Astrocyte (in vitro differentiated cells and primary cell): ENCODE results near the gene CPT1A. TPM values are rescaled to one million over a fixed set of nuclear protein-coding genes. Genes with fewer than 3 reads are reported as not detected.
A peak's percentile ranks its signal among the peaks of the same experiment; 100 is the strongest.

ENCODE experiments used
- DNase-seq: peaks from one replicate; pipeline ENCODE4 v3.0.0-alpha.2; 2010; ENCODE audit warnings: low read depth
- FAIRE-seq: peaks from 2 replicates; lab custom pipeline; 2011; peaks lifted over from hg19 to GRCh38; lab: Jason Lieb, UNC
- H2AFZ ChIP-seq: 2 replicates; pipeline ENCODE4 v1.6.0; 2012; ENCODE audit warnings: low read depth, low read length, inconsistent platforms
- H3K27ac ChIP-seq: 2 replicates; pipeline ENCODE4 v1.5.1; 2011; ENCODE audit warnings: low read depth, low read length, inconsistent platforms
- H3K27me3 ChIP-seq: 2 replicates; pipeline ENCODE4 v1.6.0; 2011; ENCODE audit warnings: low read length, inconsistent platforms; ENCODE audit not compliant: insufficient read depth
- H3K36me3 ChIP-seq: 2 replicates; pipeline ENCODE4 v1.5.1; 2011; ENCODE audit warnings: low read length, inconsistent platforms; ENCODE audit not compliant: insufficient read depth
- H3K4me1 ChIP-seq: 2 replicates; pipeline ENCODE4 v1.5.1; 2011; ENCODE audit warnings: low read length, inconsistent platforms; ENCODE audit not compliant: insufficient read depth
- H3K4me2 ChIP-seq: 2 replicates; pipeline ENCODE4 v1.6.0; 2012; ENCODE audit warnings: low read length, inconsistent platforms
- H3K4me3 ChIP-seq: 2 replicates; pipeline ENCODE4 v1.5.1; 2011; ENCODE audit warnings: low read depth, mild to moderate bottlenecking, low read length, inconsistent platforms; ENCODE audit not compliant: insufficient read depth
- H3K79me2 ChIP-seq: 2 replicates; pipeline ENCODE4 v1.6.0; 2012; ENCODE audit warnings: mild to moderate bottlenecking, low read length, inconsistent platforms; ENCODE audit not compliant: insufficient read depth
- H3K9ac ChIP-seq: 2 replicates; pipeline ENCODE4 v1.6.0; 2012; ENCODE audit warnings: mild to moderate bottlenecking, low read length, inconsistent platforms
- H3K9me3 ChIP-seq: 2 replicates; pipeline ENCODE4 v1.5.1; 2012; ENCODE audit warnings: low read depth, mild to moderate bottlenecking, low read length, inconsistent platforms; ENCODE audit not compliant: insufficient read depth
- H4K20me1 ChIP-seq: 2 replicates; pipeline ENCODE4 v1.6.0; 2012; ENCODE audit warnings: low read length, inconsistent platforms; ENCODE audit not compliant: insufficient read depth
- H3K27ac Mint-ChIP-seq: one replicate; pipeline ENCODE4 v1.8.0; 2021; ENCODE audit warnings: mild to moderate bottlenecking, mixed read lengths; ENCODE audit not compliant: unreplicated experiment
- H3K27me3 Mint-ChIP-seq: one replicate; pipeline ENCODE4 v1.8.0; 2021; ENCODE audit warnings: low read depth, mixed read lengths; ENCODE audit not compliant: unreplicated experiment
- H3K36me3 Mint-ChIP-seq: one replicate; pipeline ENCODE4 v1.8.0; 2021; ENCODE audit warnings: low read depth, mixed read lengths; ENCODE audit not compliant: unreplicated experiment
- H3K4me1 Mint-ChIP-seq: one replicate; pipeline ENCODE4 v1.8.0; 2021; ENCODE audit warnings: low read depth, mixed read lengths; ENCODE audit not compliant: unreplicated experiment
- H3K4me3 Mint-ChIP-seq: one replicate; pipeline ENCODE4 v1.8.0; 2021; ENCODE audit warnings: mild to moderate bottlenecking, moderate library complexity, mixed read lengths; ENCODE audit not compliant: unreplicated experiment
- H3K9me3 Mint-ChIP-seq: one replicate; pipeline ENCODE4 v1.8.0; 2021; ENCODE audit warnings: mild to moderate bottlenecking, mixed read lengths; ENCODE audit not compliant: unreplicated experiment
- EZH2 ChIP-seq: IDR thresholded peaks from 2 replicates; pipeline ENCODE4 v1.6.1; 2012; ENCODE audit warnings: mild to moderate bottlenecking, low read length, inconsistent platforms; ENCODE audit not compliant: insufficient read depth
- total RNA-seq: library from RNA; stranded (reverse); gene quantifications from 2 replicates; pipeline ENCODE4 v1.2.1, GENCODE V29; 2021
- TF ChIP-seq, protein P1 (sequence below): IDR thresholded peaks from 2 replicates; pipeline ENCODE4 v1.5.1; 2011; ENCODE audit warnings: low read depth, mild to moderate bottlenecking, inconsistent platforms, low read length, moderate library complexity; ENCODE audit not compliant: insufficient read depth

Gene CPT1A
- total RNA-seq, 1 donor from 2014 or later = 2.3 TPM

DNA sequence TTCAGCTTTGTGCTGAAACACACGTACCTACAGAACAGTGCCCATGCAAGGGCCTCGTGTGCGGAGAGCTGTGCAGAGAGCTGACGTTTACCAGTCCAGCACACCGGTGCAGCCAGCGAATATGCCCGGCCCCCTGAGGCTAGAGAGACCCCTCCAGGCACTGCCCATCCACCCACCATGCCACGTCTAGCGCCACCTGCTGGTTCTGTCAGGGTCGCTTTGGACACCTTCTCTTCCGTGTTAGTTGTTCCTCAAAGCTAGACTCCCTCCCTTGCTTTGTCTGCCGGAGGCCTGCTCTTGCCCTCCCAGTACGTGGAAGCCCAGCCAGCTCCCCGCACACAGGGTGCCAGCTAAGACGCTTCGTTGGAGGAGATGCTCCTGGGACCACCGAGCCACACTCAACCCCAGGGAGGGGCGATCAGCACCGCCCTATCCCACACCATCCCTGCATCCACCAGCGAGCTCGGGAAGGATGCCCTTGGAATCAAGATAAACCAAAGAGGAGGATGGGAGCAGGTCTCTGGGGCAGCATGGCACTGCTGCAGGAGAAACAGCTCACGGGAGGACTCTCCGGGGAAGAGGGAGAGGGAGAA, 43.4 kb downstream of the CPT1A start:
- Histone ChIP-seq H3K27me3 (no peaks in the 10 kb centered on the region), H3K4me2 (no peak overlapping the region), H3K9ac (no peak overlapping the region), H3K27ac (no peak overlapping the region), H3K79me2 (no peaks in the 10 kb centered on the region), H3K4me3 (no peak overlapping the region), H4K20me1 (no peaks in the 10 kb centered on the region), H2AFZ (no peak overlapping the region), H3K36me3 (no peaks in the 10 kb centered on the region), H3K9me3 (no peaks in the 10 kb centered on the region), H3K4me1 (no peaks in the 10 kb centered on the region)
- Mint-ChIP-seq H3K9me3 (peaks cover 2% of the 10 kb centered on the region), H3K4me3 (no peak overlapping the region), H3K4me1 (no peaks in the 10 kb centered on the region), H3K27ac (no peak overlapping the region), H3K36me3 (no peaks in the 10 kb centered on the region), H3K27me3 (peaks cover 15% of the 10 kb centered on the region)
- TF ChIP-seq, protein P1, sequence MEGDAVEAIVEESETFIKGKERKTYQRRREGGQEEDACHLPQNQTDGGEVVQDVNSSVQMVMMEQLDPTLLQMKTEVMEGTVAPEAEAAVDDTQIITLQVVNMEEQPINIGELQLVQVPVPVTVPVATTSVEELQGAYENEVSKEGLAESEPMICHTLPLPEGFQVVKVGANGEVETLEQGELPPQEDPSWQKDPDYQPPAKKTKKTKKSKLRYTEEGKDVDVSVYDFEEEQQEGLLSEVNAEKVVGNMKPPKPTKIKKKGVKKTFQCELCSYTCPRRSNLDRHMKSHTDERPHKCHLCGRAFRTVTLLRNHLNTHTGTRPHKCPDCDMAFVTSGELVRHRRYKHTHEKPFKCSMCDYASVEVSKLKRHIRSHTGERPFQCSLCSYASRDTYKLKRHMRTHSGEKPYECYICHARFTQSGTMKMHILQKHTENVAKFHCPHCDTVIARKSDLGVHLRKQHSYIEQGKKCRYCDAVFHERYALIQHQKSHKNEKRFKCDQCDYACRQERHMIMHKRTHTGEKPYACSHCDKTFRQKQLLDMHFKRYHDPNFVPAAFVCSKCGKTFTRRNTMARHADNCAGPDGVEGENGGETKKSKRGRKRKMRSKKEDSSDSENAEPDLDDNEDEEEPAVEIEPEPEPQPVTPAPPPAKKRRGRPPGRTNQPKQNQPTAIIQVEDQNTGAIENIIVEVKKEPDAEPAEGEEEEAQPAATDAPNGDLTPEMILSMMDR = peak; percentile 37
- TF ChIP-seq EZH2 = no peak
- DNase-seq (no peak), FAIRE-seq (no peak)

DNA sequence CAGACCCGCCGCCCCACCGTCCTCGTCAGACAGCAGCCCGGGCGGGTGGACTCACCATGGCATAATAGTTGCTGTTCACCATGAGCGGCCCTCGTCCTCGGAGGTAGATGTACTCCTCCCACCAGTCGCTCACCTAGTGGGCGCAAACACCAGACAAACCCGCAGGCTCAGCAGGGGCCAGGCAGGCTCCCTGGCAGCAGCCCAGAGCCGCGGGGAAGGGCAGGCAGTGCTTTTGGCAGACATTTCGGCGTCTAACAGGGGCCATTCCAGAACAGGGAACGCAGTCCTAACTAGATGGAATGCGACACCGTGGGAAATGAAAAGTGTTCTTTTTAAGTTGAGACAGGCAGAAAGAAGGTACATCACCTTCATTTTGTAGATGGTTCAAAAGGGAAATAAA, 44.9 kb downstream of the CPT1A start:
- H3K27ac ChIP-seq = no peak overlapping the region
- H3K4me1 ChIP-seq = no peaks in the 10 kb centered on the region
- H3K27me3 ChIP-seq = no peaks in the 10 kb centered on the region
- H3K27ac Mint-ChIP-seq = no peak overlapping the region
- peaks cover 2% of the 10 kb centered on the region for H3K9me3 Mint-ChIP-seq
- no peaks in the 10 kb centered on the region for H3K4me1 Mint-ChIP-seq
- H3K4me2 ChIP-seq = no peak overlapping the region
- H4K20me1 ChIP-seq = no peaks in the 10 kb centered on the region
- no peaks in the 10 kb centered on the region for H3K36me3 ChIP-seq
- H3K27me3 Mint-ChIP-seq = peaks cover 15% of the 10 kb centered on the region
- DNase-seq (peak; percentile 14), FAIRE-seq (no peak)
- no peaks in the 10 kb centered on the region for H3K9me3 ChIP-seq
- TF ChIP-seq, protein P1 = no peak
- TF ChIP-seq EZH2 = no peak
- H3K9ac ChIP-seq = no peak overlapping the region
- no peak overlapping the region for H2AFZ ChIP-seq
- no peaks in the 10 kb centered on the region for H3K79me2 ChIP-seq
- H3K4me3 ChIP-seq = no peak overlapping the region
- no peak overlapping the region for H3K4me3 Mint-ChIP-seq
- no peaks in the 10 kb centered on the region for H3K36me3 Mint-ChIP-seq

DNA sequence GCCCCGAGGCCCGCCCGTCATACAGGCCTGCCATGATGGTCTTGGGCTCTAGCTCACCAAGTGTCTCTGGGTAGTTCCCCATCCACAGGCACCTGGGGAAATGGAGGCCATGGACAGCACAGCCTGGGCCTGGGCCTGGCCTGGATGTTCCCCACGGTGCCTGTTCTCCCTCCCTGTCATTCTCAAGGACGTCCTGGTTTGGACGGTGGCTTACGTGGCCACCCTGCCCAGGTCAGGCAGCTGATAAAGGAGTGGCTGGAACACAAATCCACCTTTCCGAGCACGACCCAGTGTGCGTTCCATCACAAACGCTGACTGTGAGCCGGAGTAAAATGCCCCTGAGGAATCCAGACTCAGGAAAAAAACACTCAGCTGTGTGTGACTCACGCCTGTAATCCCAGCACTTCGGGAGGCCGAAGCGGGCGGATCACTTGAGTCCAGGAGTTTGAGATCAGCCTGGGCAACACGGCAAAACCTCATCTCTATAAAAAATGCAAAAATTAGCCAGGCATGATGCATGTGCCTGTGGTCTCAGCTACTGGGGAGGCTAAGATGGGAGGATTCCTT, 49.2 kb downstream of the CPT1A start:
- Histone ChIP-seq H3K9ac (no peak overlapping the region), H4K20me1 (no peaks in the 10 kb centered on the region), H3K4me3 (no peak overlapping the region), H3K4me1 (no peaks in the 10 kb centered on the region), H3K79me2 (no peaks in the 10 kb centered on the region), H3K4me2 (no peak overlapping the region), H3K9me3 (no peaks in the 10 kb centered on the region), H3K27ac (no peak overlapping the region), H2AFZ (no peak overlapping the region), H3K36me3 (no peaks in the 10 kb centered on the region), H3K27me3 (no peaks in the 10 kb centered on the region)
- TF ChIP-seq, protein P1 = no peak
- no peak for TF ChIP-seq EZH2
- Mint-ChIP-seq H3K9me3 (no peaks in the 10 kb centered on the region), H3K36me3 (peaks cover 2% of the 10 kb centered on the region), H3K4me1 (no peaks in the 10 kb centered on the region), H3K27me3 (peaks cover 4% of the 10 kb centered on the region), H3K27ac (no peak overlapping the region), H3K4me3 (no peak overlapping the region)
- FAIRE-seq = no peak
- peak; percentile 42 for DNase-seq
